MG63 (cell line): ENCODE data around the gene UPF1. TPM values are rescaled to one million over a fixed set of nuclear protein-coding genes. Genes with fewer than 3 reads are reported as not detected.
"Not testable (repeated sequence)": the region's sequence is repeated elsewhere in the genome, so short reads cannot be mapped to it uniquely, and the experiment has no call there.

Source experiments
- DNase-seq: peaks from one replicate; pipeline ENCODE4 v3.0.0-alpha.2; 2020
- H3K27me3 ChIP-seq: fragments of 250-450 bp; sonication (Bioruptor Pico); 2 replicates; pipeline ENCODE4 v1.5.1; 2020; ENCODE audit warnings: mild to moderate bottlenecking, moderate library complexity
- H3K36me3 ChIP-seq: fragments of 250-450 bp; sonication (Bioruptor Pico); 2 replicates; pipeline ENCODE4 v1.5.1; 2020; ENCODE audit warnings: mild to moderate bottlenecking, moderate library complexity
- H3K4me3 ChIP-seq: fragments of 250-450 bp; sonication (Bioruptor Pico); 2 replicates; pipeline ENCODE4 v1.5.1; 2020; ENCODE audit warnings: mild to moderate bottlenecking, moderate library complexity
- H3K9me3 ChIP-seq: fragments of 250-450 bp; sonication (Bioruptor Pico); 2 replicates; pipeline ENCODE4 v1.5.1; 2020; ENCODE audit warnings: mild to moderate bottlenecking, moderate library complexity
- total RNA-seq: library from RNA; depleted of rRNA; stranded (reverse); fragments of >200 nt; shearing (Covaris generic); gene quantifications from 2 replicates; pipeline ENCODE4 v1.2.3, GENCODE V29; 2014; ENCODE audit warnings: low replicate concordance; rRNA removed

The UPF1 gene
- total RNA-seq, 1 experiment from 2014 or later = 80.2 TPM

DNA sequence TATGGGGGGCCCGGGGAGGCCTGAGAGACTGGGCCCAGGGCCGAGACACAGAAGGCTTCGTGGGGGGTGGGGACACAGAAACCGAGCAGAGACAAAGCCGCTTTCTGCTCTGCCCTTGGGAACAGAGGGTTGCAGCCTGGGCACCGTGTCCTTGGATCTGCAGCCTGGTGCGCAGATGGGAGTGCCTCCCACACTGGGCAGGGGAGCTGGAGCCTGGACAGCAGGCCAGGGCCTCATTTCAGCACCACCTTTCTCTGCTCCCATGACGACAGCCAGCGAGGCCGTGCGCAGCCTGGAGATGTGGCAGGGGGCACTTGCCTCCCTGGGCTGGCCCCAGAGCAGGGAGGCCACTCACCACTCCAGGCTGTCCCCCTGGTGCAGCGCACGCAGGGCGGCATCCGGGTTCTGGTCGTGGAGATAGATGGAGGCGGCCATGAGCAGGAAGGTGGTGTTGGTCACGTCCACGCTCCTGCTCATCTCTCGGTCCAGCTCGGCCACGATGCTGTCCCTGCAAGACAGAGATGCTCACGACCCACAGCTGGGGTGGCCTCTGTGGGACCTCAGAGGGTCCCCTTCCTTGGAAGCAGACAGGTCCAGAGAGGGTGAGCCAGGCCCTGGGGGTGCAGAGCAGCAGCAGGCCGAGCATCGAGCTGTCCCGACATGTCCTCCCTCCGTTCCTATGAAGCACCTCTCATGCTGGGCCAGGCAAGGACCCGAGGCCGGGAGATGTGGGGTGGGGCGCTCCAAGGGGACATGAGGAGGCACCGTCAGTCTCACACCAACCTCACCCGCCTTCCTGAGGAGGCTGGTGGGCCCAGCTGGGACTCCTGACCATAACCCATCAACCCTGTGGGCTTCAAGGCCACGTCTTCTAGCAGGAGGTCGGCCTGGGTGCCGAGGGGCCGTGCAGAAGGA lies 75.1 kb downstream of the UPF1 start:
- DNase-seq = no peak
- Histone ChIP-seq H3K4me3 (no peak overlapping the region), H3K27me3 (no peaks in the 10 kb centered on the region), H3K36me3 (peaks cover 93% of the 10 kb centered on the region), H3K9me3 (no peaks in the 10 kb centered on the region)

DNA sequence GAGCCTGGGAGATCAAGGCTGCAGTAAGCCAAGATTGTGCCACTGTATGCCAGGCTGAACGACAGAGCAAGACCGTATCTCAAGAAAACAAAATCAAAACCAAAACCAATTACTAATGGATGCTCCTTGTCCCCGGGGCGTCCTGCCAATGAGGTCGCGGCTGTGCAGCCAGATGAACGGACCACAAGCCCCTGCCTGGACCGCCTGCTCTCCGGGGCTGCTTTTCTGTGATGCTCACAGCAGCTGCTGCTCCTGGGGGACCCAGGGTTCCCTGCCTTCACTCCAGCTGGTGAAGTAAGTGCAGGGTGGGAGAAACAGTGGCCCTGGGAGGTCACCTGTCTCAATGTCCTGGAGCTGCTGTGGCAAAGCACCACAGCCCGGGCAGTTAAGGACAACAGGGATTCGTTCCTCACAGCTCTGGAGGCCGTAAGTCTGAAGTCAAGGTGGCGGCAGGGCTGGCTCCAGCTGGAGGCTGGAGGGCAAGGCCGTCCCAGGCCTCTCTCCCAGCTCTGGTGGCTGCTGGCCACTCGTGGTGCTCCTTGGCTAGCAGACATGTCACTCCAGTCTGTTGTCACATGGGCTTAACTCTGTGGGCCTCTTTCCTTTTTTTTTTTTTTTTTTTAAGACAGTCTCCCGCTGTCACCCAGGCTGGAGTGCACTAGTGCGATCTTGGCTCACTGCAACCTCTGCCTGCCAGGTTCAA lies 77.3 kb downstream of the UPF1 start:
- no peak for DNase-seq
- no peaks in the 10 kb centered on the region for H3K9me3 ChIP-seq
- H3K36me3 ChIP-seq = peaks cover 97% of the 10 kb centered on the region
- H3K27me3 ChIP-seq = no peaks in the 10 kb centered on the region
- H3K4me3 ChIP-seq = no peak overlapping the region

DNA sequence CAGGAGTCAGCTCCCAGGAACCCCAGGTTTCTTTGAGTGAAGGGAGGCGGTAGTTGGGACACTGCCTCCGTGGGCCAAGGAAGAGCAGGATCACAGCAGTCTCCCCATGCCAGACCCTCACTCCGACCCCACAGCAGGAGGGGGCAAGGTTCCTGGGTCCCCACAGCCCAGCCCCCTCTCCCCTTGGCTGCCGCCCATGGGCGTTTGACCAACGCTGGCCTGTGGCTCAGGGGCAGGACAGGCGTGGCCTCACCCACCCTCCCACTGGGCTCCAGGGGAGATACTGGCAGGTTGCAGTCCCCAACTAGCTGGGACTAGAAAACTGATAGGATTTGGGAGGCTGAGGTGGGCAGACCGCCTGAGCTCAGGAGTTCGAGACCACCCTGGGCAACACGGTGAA lies 78.3 kb downstream of the UPF1 start:
- no peak for DNase-seq
- Histone ChIP-seq H3K27me3 (no peaks in the 10 kb centered on the region), H3K9me3 (no peaks in the 10 kb centered on the region), H3K36me3 (peaks cover 97% of the 10 kb centered on the region), H3K4me3 (no peak overlapping the region)

DNA sequence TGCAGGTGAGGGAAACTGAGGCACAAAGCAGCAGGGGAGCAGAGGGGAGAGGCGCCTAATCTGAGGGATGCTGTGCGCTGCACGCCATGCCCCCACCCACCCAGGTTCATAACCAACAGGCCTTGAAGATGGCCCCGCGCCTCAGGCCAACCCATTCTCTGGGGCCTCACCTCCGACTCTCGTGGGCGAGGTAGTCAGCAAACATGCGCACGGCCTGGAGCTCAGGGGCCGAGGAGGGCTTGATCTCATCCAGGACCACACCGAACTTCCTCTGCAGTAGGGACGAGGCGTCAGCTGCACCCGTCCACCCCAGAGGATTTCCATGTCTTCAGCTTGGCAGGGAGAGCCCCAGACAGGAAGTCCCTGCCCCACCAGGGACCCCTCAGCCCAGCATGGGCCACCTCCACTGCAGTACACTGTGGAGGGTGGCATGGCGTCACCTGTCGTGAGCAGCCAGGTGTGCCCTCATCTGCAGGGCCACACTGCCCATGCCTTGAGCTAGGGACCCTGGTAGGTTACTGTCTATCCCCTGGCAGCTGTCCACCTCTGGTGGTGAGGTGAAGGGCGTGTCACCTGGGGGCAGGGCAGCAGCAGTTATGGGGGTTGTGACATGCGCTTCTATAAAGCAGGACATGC lies 79.2 kb downstream of the UPF1 start:
- no peak for DNase-seq
- Histone ChIP-seq H3K36me3 (peaks cover 97% of the 10 kb centered on the region), H3K9me3 (no peaks in the 10 kb centered on the region), H3K4me3 (no peak overlapping the region), H3K27me3 (no peaks in the 10 kb centered on the region)

DNA sequence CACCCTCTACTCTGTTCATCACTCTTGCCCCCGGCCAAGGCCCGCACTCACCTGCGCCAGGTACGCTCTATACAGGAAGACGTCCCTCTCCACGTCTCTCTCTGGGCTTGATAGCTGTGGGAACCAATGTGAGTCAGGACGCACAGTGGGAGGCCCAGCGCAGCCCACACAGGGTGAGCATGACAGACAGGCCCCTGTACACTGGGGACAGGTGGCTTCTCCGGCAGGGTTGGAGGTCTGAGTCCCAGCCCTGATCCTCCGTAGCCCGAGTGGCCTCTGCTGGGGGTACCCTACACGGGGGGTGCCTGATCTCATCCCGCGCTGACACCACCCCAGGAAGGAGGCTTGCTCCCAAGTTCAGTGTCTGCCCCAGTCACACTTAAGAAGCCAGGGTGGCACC lies 81.2 kb downstream of the UPF1 start:
- Histone ChIP-seq H3K36me3 (peaks cover 90% of the 10 kb centered on the region), H3K4me3 (no peak overlapping the region), H3K27me3 (no peaks in the 10 kb centered on the region), H3K9me3 (no peaks in the 10 kb centered on the region)
- no peak for DNase-seq

DNA sequence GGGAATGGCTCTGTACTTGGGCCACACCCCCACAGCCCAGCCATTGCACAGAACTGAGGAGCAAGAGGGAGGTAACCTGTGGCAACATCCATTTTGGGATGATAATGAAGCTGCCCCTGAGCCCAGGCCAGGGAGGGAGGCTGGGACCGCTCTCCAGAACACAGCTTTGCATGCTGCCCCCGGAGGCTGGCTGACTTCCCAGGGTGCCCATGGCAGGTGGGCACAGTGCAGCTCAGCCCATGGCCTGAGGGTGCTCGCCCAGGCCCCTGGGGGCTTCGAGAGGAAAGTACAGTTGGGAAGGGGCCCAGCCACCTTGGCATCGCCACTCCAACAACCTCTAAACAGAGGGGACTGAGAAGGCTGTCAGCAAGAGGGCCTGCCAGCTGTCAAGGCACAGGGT lies 81.7 kb downstream of the UPF1 start:
- no peak for DNase-seq
- no peaks in the 10 kb centered on the region for H3K27me3 ChIP-seq
- H3K36me3 ChIP-seq = peaks cover 84% of the 10 kb centered on the region
- no peak overlapping the region for H3K4me3 ChIP-seq
- H3K9me3 ChIP-seq = no peaks in the 10 kb centered on the region

DNA sequence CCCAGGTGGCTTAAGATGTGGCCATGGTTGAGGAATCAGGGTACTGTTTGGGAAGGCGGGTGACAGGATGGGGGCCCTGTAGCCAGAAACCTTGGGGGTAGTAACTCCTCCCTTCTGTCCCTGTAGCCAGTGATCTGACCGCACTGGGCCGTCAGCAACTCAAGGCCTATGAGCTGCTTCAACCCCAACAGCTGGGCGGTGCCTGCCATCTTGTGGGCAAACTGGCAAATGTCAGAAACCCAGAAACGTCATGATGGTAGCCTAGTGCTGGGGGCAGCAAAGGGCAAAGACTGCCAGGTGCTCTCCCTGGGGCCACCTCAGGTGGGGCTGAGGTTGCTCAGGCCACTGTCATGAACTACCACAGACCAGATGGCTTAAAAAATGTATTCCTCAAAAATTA lies 83.9 kb downstream of the UPF1 start:
- Histone ChIP-seq H3K36me3 (peaks cover 67% of the 10 kb centered on the region), H3K4me3 (no peak overlapping the region), H3K9me3 (no peaks in the 10 kb centered on the region), H3K27me3 (no peaks in the 10 kb centered on the region)
- peak; percentile 48 for DNase-seq

DNA sequence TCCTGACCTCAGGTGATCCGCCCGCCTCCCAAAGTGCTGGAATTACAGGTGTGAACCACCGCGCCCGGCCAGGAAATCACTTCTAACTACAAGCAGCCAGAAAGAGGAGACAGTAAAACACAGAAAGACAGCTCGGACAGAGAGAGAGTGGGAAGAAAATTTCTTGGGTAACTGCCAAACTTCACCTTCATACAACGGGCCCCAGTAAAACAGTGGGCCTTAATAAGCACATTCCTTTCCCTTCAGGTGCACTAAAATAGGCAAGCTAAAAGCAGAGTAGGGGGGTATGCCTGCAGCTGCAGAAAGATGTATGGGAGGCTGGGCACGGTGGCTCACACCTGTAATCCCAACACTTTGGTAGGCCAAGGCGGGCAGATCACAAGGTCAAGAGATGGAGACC lies 85.8 kb downstream of the UPF1 start:
- not testable (repeated sequence) for H3K27me3 ChIP-seq, H3K9me3 ChIP-seq, DNase-seq
- peaks cover 65% of the 10 kb centered on the region for H3K36me3 ChIP-seq
- H3K4me3 ChIP-seq = peak overlapping the region; percentile 96

Other genes starting within 250 kb of the UPF1 start
- gene REX1BD, start 243.2 kb upstream of the UPF1 start, total RNA-seq = 127 and 179 TPM in 2 replicates
- gene CRLF1, start 225.2 kb upstream of the UPF1 start, total RNA-seq = 6.6 and 16.9 TPM in 2 replicates
- 0.36 TPM in 1 of 2 replicates, not detected in the other for gene TMEM59L, start 219.1 kb upstream of the UPF1 start, total RNA-seq
- 1.9 and 8.6 TPM in 2 replicates for gene KLHL26, start 194.9 kb upstream of the UPF1 start, total RNA-seq
- 2.4 and 3.6 TPM in 2 replicates for gene CRTC1, start 148.3 kb upstream of the UPF1 start, total RNA-seq
- 0.30 and 0.66 TPM in 2 replicates for gene COMP, start 40.7 kb upstream of the UPF1 start, total RNA-seq
- gene CERS1, start 64.2 kb downstream of the UPF1 start, total RNA-seq = 8.4 and 9.9 TPM in 2 replicates
- gene COPE, start 87.4 kb downstream of the UPF1 start, total RNA-seq = 528 and 780 TPM in 2 replicates
- 142 and 214 TPM in 2 replicates for gene DDX49, start 87.8 kb downstream of the UPF1 start, total RNA-seq
- 137 and 145 TPM in 2 replicates for gene HOMER3, start 109.3 kb downstream of the UPF1 start, total RNA-seq
- 57.3 and 58.7 TPM in 2 replicates for gene SUGP2, start 201.6 kb downstream of the UPF1 start, total RNA-seq
- gene ARMC6, start 201.6 kb downstream of the UPF1 start, total RNA-seq = 219 and 267 TPM in 2 replicates
- gene SLC25A42, start 232.0 kb downstream of the UPF1 start, total RNA-seq = 2.0 and 10.0 TPM in 2 replicates